HL-60 (cell line): ENCODE measurements around the gene CD80.

ENCODE experiments used
- POLR2AphosphoS5 ChIP-seq: IDR thresholded peaks from 2 replicates; pipeline ENCODE4 v1.6.1; 2012; ENCODE audit warnings: low read depth
- SPI1 ChIP-seq: IDR thresholded peaks from 2 replicates; pipeline ENCODE4 v1.6.1; 2012; ENCODE audit warnings: low read depth, mild to moderate bottlenecking, borderline replicate concordance
- TF ChIP-seq, protein P1 (sequence below): IDR thresholded peaks from one replicate; pipeline ENCODE4 v1.5.1; 2011; ENCODE audit warnings: low read length, control low read depth, inconsistent platforms; ENCODE audit not compliant: insufficient read depth

DNA sequence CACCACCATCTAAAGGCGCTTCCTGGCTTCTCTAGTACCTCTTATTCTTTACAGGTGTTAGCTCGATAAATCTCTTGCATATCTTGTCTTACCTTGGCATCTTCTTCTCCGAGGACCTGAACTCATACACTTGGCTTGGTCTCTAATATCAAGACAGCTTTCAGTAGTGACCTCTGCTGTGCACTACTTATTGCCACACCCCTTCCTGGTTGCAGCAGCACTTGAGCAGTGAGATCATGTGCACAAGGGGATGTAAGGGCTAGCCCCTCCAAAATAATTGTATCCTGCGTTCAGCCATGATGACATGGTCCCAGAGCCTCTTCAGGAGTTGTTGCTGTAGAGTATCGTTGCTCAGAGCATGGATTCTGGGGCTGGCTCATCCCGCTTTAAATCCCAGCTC, 37.0 kb upstream of the CD80 start:
- TF ChIP-seq, protein P1, sequence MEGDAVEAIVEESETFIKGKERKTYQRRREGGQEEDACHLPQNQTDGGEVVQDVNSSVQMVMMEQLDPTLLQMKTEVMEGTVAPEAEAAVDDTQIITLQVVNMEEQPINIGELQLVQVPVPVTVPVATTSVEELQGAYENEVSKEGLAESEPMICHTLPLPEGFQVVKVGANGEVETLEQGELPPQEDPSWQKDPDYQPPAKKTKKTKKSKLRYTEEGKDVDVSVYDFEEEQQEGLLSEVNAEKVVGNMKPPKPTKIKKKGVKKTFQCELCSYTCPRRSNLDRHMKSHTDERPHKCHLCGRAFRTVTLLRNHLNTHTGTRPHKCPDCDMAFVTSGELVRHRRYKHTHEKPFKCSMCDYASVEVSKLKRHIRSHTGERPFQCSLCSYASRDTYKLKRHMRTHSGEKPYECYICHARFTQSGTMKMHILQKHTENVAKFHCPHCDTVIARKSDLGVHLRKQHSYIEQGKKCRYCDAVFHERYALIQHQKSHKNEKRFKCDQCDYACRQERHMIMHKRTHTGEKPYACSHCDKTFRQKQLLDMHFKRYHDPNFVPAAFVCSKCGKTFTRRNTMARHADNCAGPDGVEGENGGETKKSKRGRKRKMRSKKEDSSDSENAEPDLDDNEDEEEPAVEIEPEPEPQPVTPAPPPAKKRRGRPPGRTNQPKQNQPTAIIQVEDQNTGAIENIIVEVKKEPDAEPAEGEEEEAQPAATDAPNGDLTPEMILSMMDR, result no peak
- TF ChIP-seq POLR2AphosphoS5 (no peak), SPI1 (no peak)
